ENCODE results near the gene SMYD3. TPM values are rescaled to one million over a fixed set of nuclear protein-coding genes. Genes with fewer than 3 reads are reported as not detected.

SMYD3 gene
- total and polyA plus RNA-seq, 9 donors, result 10.8 to 24.0 (median 13.7) TPM

- no peak overlapping the region for H3K27ac ChIP-seq
- TF ChIP-seq POLR2A (IDR thresholded peaks at IDR 0.05) (no peak), EP300 (IDR thresholded peaks at IDR 0.05) (no peak), CTCF (IDR thresholded peaks at IDR 0.05) (no peak)
- no peak overlapping the region for H3K4me3 ChIP-seq
- intact Hi-C loops (cut with DNase I), result no loop called here
- WGBS, 3 donors, result 99 to 100% (median 100%) methylated on average over 1 of the region's 1 CpG
- no peaks in the 10 kb centered on the region for H3K27me3 ChIP-seq
- H3K4me1 ChIP-seq (ENCODE audit: insufficient read depth), result peaks cover 2% of the 10 kb centered on the region
- no peaks in the 10 kb centered on the region for H3K9me3 ChIP-seq
- no peak for DNase-seq
- no peaks in the 10 kb centered on the region for H3K36me3 ChIP-seq
Observed at GRCh38 chr1:246162560-246162959, 344.5 kb downstream of the SMYD3 start.

- Histone ChIP-seq H3K4me1 (ENCODE audit: insufficient read depth) (peaks cover 2% of the 10 kb centered on the region), H3K4me3 (no peak overlapping the region), H3K36me3 (no peaks in the 10 kb centered on the region), H3K27me3 (no peaks in the 10 kb centered on the region), H3K9me3 (no peaks in the 10 kb centered on the region), H3K27ac (no peak overlapping the region)
- no peak for DNase-seq
- intact Hi-C loops (cut with DNase I), result no loop called here
- 85 to 91% (median 87%) methylated on average over 1 of the region's 1 CpG for WGBS, 3 donors
- TF ChIP-seq CTCF (IDR thresholded peaks at IDR 0.05) (no peak), POLR2A (IDR thresholded peaks at IDR 0.05) (no peak), EP300 (IDR thresholded peaks at IDR 0.05) (no peak)
Observed at GRCh38 chr1:246161626-246162025, 345.5 kb downstream of the SMYD3 start.

GRCh38 chr1:246160905-246161304 lies 346.2 kb downstream of the SMYD3 start:
- 94 to 98% (median 97%) methylated on average over 10 of the region's 10 CpGs for WGBS, 3 donors
- no peak for DNase-seq
- intact Hi-C loops (cut with DNase I), result no loop called here
- no peak overlapping the region for H3K4me3 ChIP-seq
- no peaks in the 10 kb centered on the region for H3K36me3 ChIP-seq
- H3K27me3 ChIP-seq, result no peaks in the 10 kb centered on the region
- no peak overlapping the region for H3K27ac ChIP-seq
- H3K9me3 ChIP-seq, result no peaks in the 10 kb centered on the region
- H3K4me1 ChIP-seq (ENCODE audit: insufficient read depth), result peaks cover 2% of the 10 kb centered on the region
- no peak for TF ChIP-seq POLR2A (IDR thresholded peaks at IDR 0.05)
- no peak for TF ChIP-seq CTCF (IDR thresholded peaks at IDR 0.05)
- no peak for TF ChIP-seq EP300 (IDR thresholded peaks at IDR 0.05)

- Histone ChIP-seq H3K36me3 (no peaks in the 10 kb centered on the region), H3K9me3 (no peaks in the 10 kb centered on the region), H3K4me1 (ENCODE audit: insufficient read depth) (peaks cover 2% of the 10 kb centered on the region), H3K27ac (no peak overlapping the region), H3K27me3 (no peaks in the 10 kb centered on the region), H3K4me3 (no peak overlapping the region)
- TF ChIP-seq EP300 (IDR thresholded peaks at IDR 0.05) (no peak), CTCF (IDR thresholded peaks at IDR 0.05) (no peak), POLR2A (IDR thresholded peaks at IDR 0.05) (no peak)
- intact Hi-C loops (cut with DNase I), result no loop called here
- no peak for DNase-seq
- 84 to 87% (median 86%) methylated on average over 4 of the region's 4 CpGs for WGBS, 3 donors
Observed at GRCh38 chr1:246160374-246160773, 346.7 kb downstream of the SMYD3 start.
